HG02870 (cell line): ENCODE measurements around the gene FKBP3.
"Not testable (repeated sequence)": the region's sequence is repeated elsewhere in the genome, so short reads cannot be mapped to it uniquely, and the experiment has no call there.

Experiments
- ATAC-seq: cut with Tn5 transposase; IDR thresholded peaks from one replicate; pipeline ENCODE4 v1.9.1; 2021; ENCODE audit warnings: mild to moderate bottlenecking, moderate library complexity; ENCODE audit not compliant: unreplicated experiment

Gene FKBP3

GRCh38 chr14:45114327-45114726 is 20.0 kb downstream of the FKBP3 start:
- ATAC-seq: no peak

- ATAC-seq: no peak
Observed at GRCh38 chr14:45112896-45113781, 21.1 kb downstream of the FKBP3 start.

GRCh38 chr14:45104561-45104960 is 29.7 kb downstream of the FKBP3 start:
- no peak for ATAC-seq

GRCh38 chr14:45103806-45104205 is 30.5 kb downstream of the FKBP3 start:
- ATAC-seq: no peak

GRCh38 chr14:45096218-45096617 is 38.1 kb downstream of the FKBP3 start:
- ATAC-seq: no peak

- ATAC-seq: no peak
Observed at GRCh38 chr14:45095143-45095542, 39.1 kb downstream of the FKBP3 start.

GRCh38 chr14:45094275-45094674 is 40.0 kb downstream of the FKBP3 start:
- ATAC-seq: no peak

- no peak for ATAC-seq
Observed at GRCh38 chr14:45091710-45092109, 42.6 kb downstream of the FKBP3 start.

GRCh38 chr14:45089813-45090212 is 44.5 kb downstream of the FKBP3 start:
- peak; percentile 88 for ATAC-seq

GRCh38 chr14:45084946-45085346 is 49.3 kb downstream of the FKBP3 start:
- no peak for ATAC-seq

GRCh38 chr14:45083976-45084722 is 50.1 kb downstream of the FKBP3 start, which contains the start of gene PRPF39:
Gene PRPF39 (plus strand): TSS chr14:45084116. CDS start chr14:45095240, 11,124 bp downstream.
- ATAC-seq: peak; percentile 84

- no peak for ATAC-seq
Observed at GRCh38 chr14:45083617-45083975, 50.7 kb downstream of the FKBP3 start.

- no peak for ATAC-seq
Observed at GRCh38 chr14:45082420-45082819, 51.9 kb downstream of the FKBP3 start.

- not testable (repeated sequence) for ATAC-seq
Observed at GRCh38 chr14:45081096-45081495, 53.2 kb downstream of the FKBP3 start.

GRCh38 chr14:45080416-45080968 is 53.8 kb downstream of the FKBP3 start:
- ATAC-seq: not testable (repeated sequence)

GRCh38 chr14:45078323-45078722 is 56.0 kb downstream of the FKBP3 start:
- no peak for ATAC-seq

GRCh38 chr14:45073231-45073879 is 60.9 kb downstream of the FKBP3 start:
- no peak for ATAC-seq

- no peak for ATAC-seq
Observed at GRCh38 chr14:45072126-45072525, 62.2 kb downstream of the FKBP3 start.

GRCh38 chr14:45070215-45070614 is 64.1 kb downstream of the FKBP3 start:
- no peak for ATAC-seq

GRCh38 chr14:45068396-45068795 is 65.9 kb downstream of the FKBP3 start:
- no peak for ATAC-seq

- ATAC-seq: no peak
Observed at GRCh38 chr14:45066667-45067066, 67.6 kb downstream of the FKBP3 start.
